BE2C (cell line): ENCODE measurements around the gene IGF2BP2.

Source experiments
- DNase-seq: peaks from one replicate; pipeline ENCODE4 v3.0.0-alpha.2; 2020
- H3K27me3 ChIP-seq: fragments of 250-450 bp; sonication (Bioruptor Pico); 2 replicates; pipeline ENCODE4 v1.5.1; 2020; ENCODE audit warnings: mild to moderate bottlenecking
- H3K36me3 ChIP-seq: fragments of 250-450 bp; sonication (Bioruptor Pico); 2 replicates; pipeline ENCODE4 v1.5.1; 2020; ENCODE audit warnings: mild to moderate bottlenecking
- H3K4me1 ChIP-seq: fragments of 250-450 bp; sonication (Bioruptor Pico); 2 replicates; pipeline ENCODE4 v1.5.1; 2020
- H3K4me3 ChIP-seq: 2 replicates; pipeline ENCODE4 v1.5.1; 2011; ENCODE audit warnings: low read depth, low read length
- H3K9me3 ChIP-seq: fragments of 250-450 bp; sonication (Bioruptor Pico); 2 replicates; pipeline ENCODE4 v1.5.1; 2020
- TF ChIP-seq, protein P1 (sequence below): IDR thresholded peaks from 2 replicates; pipeline ENCODE4 v1.5.1; 2012; ENCODE audit warnings: mild to moderate bottlenecking, low read depth, low read length

Gene IGF2BP2

DNA sequence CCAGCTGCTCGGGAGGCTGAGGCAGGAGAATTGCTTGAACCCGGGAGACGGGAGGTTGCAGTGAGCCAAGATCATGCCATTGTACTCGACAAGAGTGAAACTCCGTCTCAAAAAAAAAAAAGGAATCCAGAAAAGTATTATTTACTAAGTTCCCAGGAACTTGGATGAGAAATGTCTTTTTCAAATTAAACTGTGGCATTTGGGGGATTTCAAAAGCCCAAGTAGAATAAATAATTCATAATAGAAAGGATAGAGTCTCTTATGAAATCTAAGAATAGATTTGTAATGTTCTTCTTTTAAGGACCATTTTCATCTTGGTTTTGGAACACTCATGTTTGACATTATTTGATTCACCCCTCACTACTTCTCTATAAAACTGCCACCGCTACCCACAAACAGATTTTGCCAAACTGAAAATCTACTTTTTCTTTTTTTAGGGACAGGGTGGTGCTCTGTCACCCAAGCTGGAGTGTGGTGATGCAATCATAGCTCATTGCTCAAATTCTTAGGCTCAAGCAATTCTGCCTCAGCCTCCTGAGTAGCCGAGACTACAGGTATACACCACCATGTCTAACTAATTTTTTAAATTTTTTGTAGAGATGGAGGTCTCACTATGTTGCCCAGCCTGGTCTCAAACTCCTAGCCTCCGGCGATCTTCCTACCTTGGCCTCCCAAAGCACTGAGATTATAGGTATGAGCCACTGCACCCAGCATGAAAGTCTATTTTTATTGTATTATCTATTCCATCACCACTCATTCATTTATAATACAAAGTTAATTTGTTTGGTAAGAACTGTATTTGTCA lies 139.4 kb downstream of the IGF2BP2 start:
- no peak for DNase-seq

DNA sequence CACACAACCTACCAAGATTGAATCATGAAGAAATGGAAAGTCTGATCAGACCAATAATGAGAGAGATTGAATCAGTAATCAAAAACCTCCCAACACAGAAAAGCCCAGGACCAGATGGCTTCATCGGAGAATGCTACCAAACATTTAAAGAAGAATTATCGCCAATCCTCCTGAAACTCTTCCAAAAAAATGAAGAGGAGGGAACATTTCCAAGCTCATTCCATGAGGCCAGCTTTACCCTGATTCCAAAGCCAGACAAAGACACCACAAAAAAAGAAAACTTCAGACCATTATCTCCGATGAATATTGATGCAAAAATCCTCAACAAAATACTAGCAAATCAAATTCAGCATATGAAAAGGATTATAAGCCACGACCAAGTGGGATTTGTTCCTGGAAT lies 144.6 kb downstream of the IGF2BP2 start:
- Histone ChIP-seq H3K4me3 (no peak overlapping the region), H3K4me1 (no peaks in the 10 kb centered on the region), H3K27me3 (peaks cover 43% of the 10 kb centered on the region), H3K36me3 (no peaks in the 10 kb centered on the region), H3K9me3 (no peaks in the 10 kb centered on the region)
- no peak for DNase-seq
- TF ChIP-seq, protein P1, sequence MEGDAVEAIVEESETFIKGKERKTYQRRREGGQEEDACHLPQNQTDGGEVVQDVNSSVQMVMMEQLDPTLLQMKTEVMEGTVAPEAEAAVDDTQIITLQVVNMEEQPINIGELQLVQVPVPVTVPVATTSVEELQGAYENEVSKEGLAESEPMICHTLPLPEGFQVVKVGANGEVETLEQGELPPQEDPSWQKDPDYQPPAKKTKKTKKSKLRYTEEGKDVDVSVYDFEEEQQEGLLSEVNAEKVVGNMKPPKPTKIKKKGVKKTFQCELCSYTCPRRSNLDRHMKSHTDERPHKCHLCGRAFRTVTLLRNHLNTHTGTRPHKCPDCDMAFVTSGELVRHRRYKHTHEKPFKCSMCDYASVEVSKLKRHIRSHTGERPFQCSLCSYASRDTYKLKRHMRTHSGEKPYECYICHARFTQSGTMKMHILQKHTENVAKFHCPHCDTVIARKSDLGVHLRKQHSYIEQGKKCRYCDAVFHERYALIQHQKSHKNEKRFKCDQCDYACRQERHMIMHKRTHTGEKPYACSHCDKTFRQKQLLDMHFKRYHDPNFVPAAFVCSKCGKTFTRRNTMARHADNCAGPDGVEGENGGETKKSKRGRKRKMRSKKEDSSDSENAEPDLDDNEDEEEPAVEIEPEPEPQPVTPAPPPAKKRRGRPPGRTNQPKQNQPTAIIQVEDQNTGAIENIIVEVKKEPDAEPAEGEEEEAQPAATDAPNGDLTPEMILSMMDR, result no peak

More for the DNA sequence above, 139.4 kb downstream of the IGF2BP2 start:
- no peaks in the 10 kb centered on the region for H3K4me1 ChIP-seq
- TF ChIP-seq, protein P1, result no peak
- H3K27me3 ChIP-seq, result peaks cover 52% of the 10 kb centered on the region
- no peak overlapping the region for H3K4me3 ChIP-seq
- no peaks in the 10 kb centered on the region for H3K36me3 ChIP-seq
- no peaks in the 10 kb centered on the region for H3K9me3 ChIP-seq

DNA sequence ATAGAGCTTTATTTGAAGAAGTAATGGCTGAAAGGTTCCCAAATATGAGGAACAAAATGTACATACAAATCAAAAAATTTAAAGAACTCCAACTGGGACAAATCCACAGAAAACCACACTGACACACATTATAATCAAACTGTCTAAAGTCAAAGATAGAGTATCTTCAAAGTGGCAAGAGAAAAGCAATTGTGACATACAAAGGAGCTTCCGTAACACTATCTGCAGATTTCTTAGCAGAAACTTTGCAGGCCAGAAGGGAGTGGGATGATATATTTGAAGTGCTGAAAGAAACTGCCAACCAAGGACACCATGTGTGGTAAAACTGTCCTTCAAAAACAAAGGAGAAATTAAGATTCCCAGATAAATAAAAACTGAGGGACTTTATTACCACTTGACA lies 146.8 kb downstream of the IGF2BP2 start:
- Histone ChIP-seq H3K36me3 (no peaks in the 10 kb centered on the region), H3K9me3 (no peaks in the 10 kb centered on the region), H3K4me1 (no peaks in the 10 kb centered on the region), H3K27me3 (peaks cover 52% of the 10 kb centered on the region), H3K4me3 (no peak overlapping the region)
- no peak for DNase-seq
- TF ChIP-seq, protein P1, result no peak

DNA sequence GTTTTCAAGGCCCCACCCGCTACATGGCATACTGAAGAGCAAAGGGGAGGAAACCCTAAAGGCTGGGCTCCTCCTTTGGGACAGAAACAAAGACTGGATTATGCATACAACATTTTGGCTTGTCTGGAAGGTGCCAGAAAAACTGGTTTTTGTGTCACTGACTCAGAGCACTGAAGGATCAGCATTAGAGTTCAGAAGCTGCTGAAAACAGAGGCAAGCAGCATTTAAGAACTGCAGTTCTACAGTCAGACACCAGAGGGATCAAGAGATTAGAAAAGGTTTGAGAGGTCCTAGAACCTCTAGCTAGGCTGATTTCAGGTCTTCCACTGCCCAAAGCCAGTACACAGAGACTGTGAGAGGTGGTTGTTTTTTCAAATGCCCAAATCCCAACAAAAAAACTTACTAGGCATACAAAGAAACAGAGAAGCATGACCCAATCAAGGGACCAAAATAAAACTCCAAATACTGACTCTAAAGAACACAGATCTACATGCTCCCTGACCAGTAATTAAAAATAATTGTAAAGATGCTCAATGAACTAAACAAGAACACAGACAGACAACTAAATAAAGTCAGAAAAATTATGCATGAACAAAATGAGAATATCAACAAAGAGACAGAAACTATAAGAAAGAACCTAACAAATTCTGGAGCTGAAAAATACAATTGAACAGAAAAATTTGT lies 147.6 kb downstream of the IGF2BP2 start:
- Histone ChIP-seq H3K9me3 (no peaks in the 10 kb centered on the region), H3K4me1 (no peaks in the 10 kb centered on the region), H3K36me3 (no peaks in the 10 kb centered on the region), H3K27me3 (peaks cover 57% of the 10 kb centered on the region), H3K4me3 (no peak overlapping the region)
- DNase-seq, result peak; percentile 28
- TF ChIP-seq, protein P1, result peak; percentile 79

DNA sequence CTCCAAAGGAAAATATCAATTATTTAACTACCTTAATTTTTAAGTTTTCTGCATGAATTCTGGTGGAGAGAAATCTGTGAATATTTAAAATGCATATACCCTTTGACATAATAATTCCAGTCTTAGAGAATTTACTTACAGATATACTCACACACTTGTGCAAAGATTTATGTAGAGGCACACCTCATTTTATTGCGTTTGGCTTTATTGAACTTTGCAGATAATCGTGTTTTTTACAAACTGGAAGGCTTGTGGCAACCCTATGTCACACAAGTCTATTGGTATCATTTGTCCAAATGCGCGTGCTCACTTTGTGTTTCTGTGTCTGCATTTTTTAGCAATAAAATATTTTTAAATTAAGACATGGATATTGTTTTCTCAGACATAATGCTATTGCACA lies 157.3 kb downstream of the IGF2BP2 start:
- TF ChIP-seq, protein P1, result no peak
- Histone ChIP-seq H3K4me1 (no peaks in the 10 kb centered on the region), H3K4me3 (no peak overlapping the region), H3K9me3 (no peaks in the 10 kb centered on the region), H3K27me3 (peaks cover 21% of the 10 kb centered on the region), H3K36me3 (no peaks in the 10 kb centered on the region)
- no peak for DNase-seq

DNA sequence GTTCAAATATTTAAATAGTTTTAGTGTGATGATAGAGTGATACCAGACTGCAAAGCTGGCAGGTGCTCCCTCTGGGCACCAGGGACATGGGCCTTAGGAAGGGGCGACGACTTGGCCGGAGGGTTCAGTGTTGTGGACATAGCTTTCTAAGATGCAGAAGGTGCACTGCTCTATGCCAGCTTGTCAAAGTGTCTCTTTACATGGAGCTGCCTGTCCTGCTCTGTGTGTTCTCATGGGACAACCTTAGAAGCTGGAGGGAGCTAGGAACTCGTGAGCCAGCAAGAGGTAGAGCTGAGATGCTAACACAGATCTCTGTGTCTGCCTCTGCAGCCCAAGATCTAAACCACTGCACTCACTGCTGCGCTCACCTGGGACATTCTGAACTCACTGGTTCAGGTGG lies 160.9 kb downstream of the IGF2BP2 start:
- H3K9me3 ChIP-seq, result no peaks in the 10 kb centered on the region
- H3K4me1 ChIP-seq, result no peaks in the 10 kb centered on the region
- no peak for DNase-seq
- TF ChIP-seq, protein P1, result no peak
- H3K4me3 ChIP-seq, result no peak overlapping the region
- peaks cover 20% of the 10 kb centered on the region for H3K27me3 ChIP-seq
- H3K36me3 ChIP-seq, result no peaks in the 10 kb centered on the region
